ENCODE results near the gene NT5DC1. TPM values are rescaled to one million over a fixed set of nuclear protein-coding genes. Genes with fewer than 3 reads are reported as not detected.

NT5DC1 gene
- total RNA-seq, 2 experiments from 2014 or later = 29.5 to 32.9 TPM

DNA sequence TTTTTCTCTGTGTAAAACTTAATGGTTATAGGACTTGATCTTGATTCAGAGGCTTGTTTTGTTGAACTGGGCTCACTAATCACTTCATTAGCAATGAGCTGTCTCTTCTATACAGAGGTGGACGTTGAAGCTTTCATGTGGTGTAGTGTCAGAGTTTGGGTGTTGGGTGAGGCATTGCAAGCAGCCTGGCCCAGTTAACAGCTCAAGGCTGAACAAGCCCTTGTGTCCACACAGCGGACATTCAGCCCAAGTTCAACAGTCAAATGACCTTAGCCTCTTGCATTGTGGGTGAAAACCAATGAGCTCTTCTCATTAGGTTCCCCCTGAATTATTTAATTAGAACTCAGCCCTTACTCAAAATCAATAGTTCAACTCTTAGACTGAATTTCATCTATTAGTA, 12.7 kb downstream of the NT5DC1 start:
- peaks cover 20% of the 10 kb centered on the region for H3K36me3 Mint-ChIP-seq (ENCODE audit: low read depth)
- H3K27me3 Mint-ChIP-seq (ENCODE audit: low read depth) = no peaks in the 10 kb centered on the region
- no peak for ATAC-seq

DNA sequence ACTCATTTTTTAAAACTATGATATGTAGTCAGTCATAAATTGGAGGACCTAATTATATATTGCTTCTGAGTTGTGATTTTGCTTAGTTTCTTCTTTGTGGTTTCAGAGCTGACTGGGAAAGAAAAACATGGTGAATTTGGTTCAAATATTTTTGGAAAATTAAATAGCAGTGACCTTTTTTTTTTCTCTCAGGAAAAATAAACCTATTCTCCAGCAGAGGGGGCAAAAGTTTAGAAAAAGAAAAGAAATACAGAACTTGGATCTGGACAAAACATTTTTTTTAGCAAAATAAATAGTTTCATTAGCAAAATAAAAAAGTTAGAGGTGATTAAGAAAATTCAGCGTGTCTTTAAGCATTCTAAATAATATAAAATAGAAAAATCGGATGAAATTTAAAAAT, 15.1 kb downstream of the NT5DC1 start:
- ChIA-PET POLR2A (no interaction called here), CTCF (interaction anchor here (0.8 to 1.7 kb wide), 4 partner anchors 9 to 445 kb away, joined by 3 to 5 read pairs (median 4); partner anchors contain the start of gene NT5DC1)
- no peaks in the 10 kb centered on the region for H3K9me3 Mint-ChIP-seq (ENCODE audit: insufficient read depth)
- H3K4me3 Mint-ChIP-seq = no peak overlapping the region
- no peak overlapping the region for H3K27ac Mint-ChIP-seq
- ATAC-seq (no peak), DNase-seq (no peak)
- peaks cover 12% of the 10 kb centered on the region for H3K36me3 Mint-ChIP-seq (ENCODE audit: low read depth)
- peaks cover 3% of the 10 kb centered on the region for H3K4me1 Mint-ChIP-seq (ENCODE audit: low read depth)
- no peaks in the 10 kb centered on the region for H3K27me3 Mint-ChIP-seq (ENCODE audit: low read depth)

More for the DNA sequence above, 12.7 kb downstream of the NT5DC1 start:
- H3K4me3 Mint-ChIP-seq = no peak overlapping the region
- H3K27ac Mint-ChIP-seq = no peak overlapping the region
- H3K4me1 Mint-ChIP-seq (ENCODE audit: low read depth) = no peaks in the 10 kb centered on the region
- no peaks in the 10 kb centered on the region for H3K9me3 Mint-ChIP-seq (ENCODE audit: insufficient read depth)
- CTCF ChIA-PET = interaction anchor here (0.7 to 3.4 kb wide), 4 partner anchors 11 to 76 kb away, joined by 3 to 39 read pairs (median 12); partner anchors contain the start of gene NT5DC1
- no peak for DNase-seq
- POLR2A ChIA-PET = no interaction called here

GRCh38 chr6:116118608-116119007, 18.0 kb downstream of the NT5DC1 start:
- POLR2A ChIA-PET = no interaction called here
- CTCF ChIA-PET = no interaction called here
- ATAC-seq (no peak), DNase-seq (no peak)
- Mint-ChIP-seq H3K36me3 (ENCODE audit: low read depth) (peaks cover 5% of the 10 kb centered on the region), H3K4me1 (ENCODE audit: low read depth) (peaks cover 3% of the 10 kb centered on the region), H3K9me3 (ENCODE audit: insufficient read depth) (no peaks in the 10 kb centered on the region), H3K27ac (no peak overlapping the region), H3K4me3 (no peak overlapping the region), H3K27me3 (ENCODE audit: low read depth) (no peaks in the 10 kb centered on the region)

DNA sequence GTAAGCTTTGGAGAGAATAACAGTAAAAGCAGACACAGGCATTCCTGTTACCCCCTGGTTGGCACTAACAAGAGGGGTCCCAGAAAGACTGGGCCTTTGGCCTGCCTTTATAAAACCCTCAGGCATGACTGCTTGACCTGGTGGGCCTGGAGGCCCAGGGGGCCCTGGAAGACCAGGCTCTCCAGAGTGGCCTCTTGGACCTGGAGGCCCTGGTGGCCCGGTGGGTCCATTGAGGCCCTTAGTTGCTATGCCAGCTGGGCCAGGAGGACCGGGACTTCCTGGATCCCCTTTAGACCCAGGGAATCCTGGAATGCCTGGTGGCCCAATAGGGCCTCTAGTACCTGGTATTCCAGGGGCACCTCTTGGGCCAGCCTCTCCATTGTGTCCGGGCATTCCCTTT, 19.8 kb downstream of the NT5DC1 start:
- Mint-ChIP-seq H3K4me3 (no peak overlapping the region), H3K27me3 (ENCODE audit: low read depth) (no peaks in the 10 kb centered on the region), H3K4me1 (ENCODE audit: low read depth) (peaks cover 3% of the 10 kb centered on the region), H3K36me3 (ENCODE audit: low read depth) (peaks cover 5% of the 10 kb centered on the region), H3K9me3 (ENCODE audit: insufficient read depth) (no peaks in the 10 kb centered on the region), H3K27ac (no peak overlapping the region)
- ATAC-seq (no peak), DNase-seq (no peak)
- CTCF ChIA-PET = interaction anchor here (1.0 kb wide), 1 partner anchor 8 kb away, joined by 3 read pairs; no protein-coding TSS in a partner anchor
- POLR2A ChIA-PET = no interaction called here

- DNase-seq (no peak), ATAC-seq (no peak)
- H3K4me3 Mint-ChIP-seq = no peak within 1 kb of the TSS
- no peaks in the 10 kb centered on the region for H3K27me3 Mint-ChIP-seq (ENCODE audit: low read depth)
- H3K4me1 Mint-ChIP-seq (ENCODE audit: low read depth) = peaks cover 5% of the 10 kb centered on the region
- CTCF ChIA-PET = interaction anchor here (1.5 kb wide), 1 partner anchor 14 kb away, joined by 4 read pairs; no protein-coding TSS in a partner anchor
- H3K36me3 Mint-ChIP-seq (ENCODE audit: low read depth) = no peaks in the 10 kb centered on the region
- POLR2A ChIA-PET = no interaction called here
- H3K27ac Mint-ChIP-seq = no peak within 1 kb of the TSS
- H3K9me3 Mint-ChIP-seq (ENCODE audit: insufficient read depth) = no peaks in the 10 kb centered on the region
Measured at GRCh38 chr6:116126032-116126431, 25.4 kb downstream of the NT5DC1 start, which contains the start of gene COL10A1. Gene COL10A1, minus strand, starts transcription at chr6:116126132. Its CDS starts 640 bp downstream, at chr6:116125492.

- no peak for ATAC-seq
- ChIA-PET POLR2A (interaction anchor here (1.1 kb wide), 1 partner anchor 42 kb away, joined by 3 read pairs; no protein-coding TSS in a partner anchor), CTCF (interaction anchor here (1.8 kb wide), 1 partner anchor 16 kb away, joined by 4 read pairs; no protein-coding TSS in a partner anchor)
- Mint-ChIP-seq H3K27ac (no peak overlapping the region), H3K4me3 (no peak overlapping the region), H3K36me3 (ENCODE audit: low read depth) (peaks cover 2% of the 10 kb centered on the region), H3K9me3 (ENCODE audit: insufficient read depth) (no peaks in the 10 kb centered on the region), H3K4me1 (ENCODE audit: low read depth) (peaks cover 5% of the 10 kb centered on the region), H3K27me3 (ENCODE audit: low read depth) (no peaks in the 10 kb centered on the region)
- no peak for DNase-seq
Measured at GRCh38 chr6:116127771-116128493, 27.3 kb downstream of the NT5DC1 start.

DNA sequence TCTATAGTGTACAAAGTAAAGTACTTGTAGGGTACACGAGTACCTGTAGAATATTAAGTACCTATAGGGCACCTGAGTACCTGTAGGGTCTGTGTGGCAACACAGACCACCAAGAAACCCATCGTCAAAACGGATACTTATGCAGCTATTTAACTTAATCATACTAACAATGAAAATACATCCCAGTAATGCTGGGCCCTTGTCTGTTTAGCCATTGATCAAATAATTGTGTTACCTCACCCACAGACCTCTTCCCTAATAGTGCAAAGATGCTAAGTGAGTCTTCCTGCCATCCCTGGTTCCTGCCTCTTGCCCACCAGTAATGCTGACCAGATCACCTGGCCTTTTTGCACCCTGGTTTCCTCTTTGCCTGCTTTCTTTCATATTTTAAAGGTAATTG, 32.8 kb downstream of the NT5DC1 start:
- ChIA-PET POLR2A (no interaction called here), CTCF (interaction anchor here (1.0 to 4.7 kb wide), 2 partner anchors 21 to 32 kb away, joined by 3 to 20 read pairs; no protein-coding TSS in a partner anchor)
- peaks cover 11% of the 10 kb centered on the region for H3K36me3 Mint-ChIP-seq (ENCODE audit: low read depth)
- H3K4me1 Mint-ChIP-seq (ENCODE audit: low read depth) = peaks cover 15% of the 10 kb centered on the region
- H3K27me3 Mint-ChIP-seq (ENCODE audit: low read depth) = no peaks in the 10 kb centered on the region
- DNase-seq (no peak), ATAC-seq (no peak)
- H3K9me3 Mint-ChIP-seq (ENCODE audit: insufficient read depth) = no peaks in the 10 kb centered on the region
- H3K4me3 Mint-ChIP-seq = no peak overlapping the region
- H3K27ac Mint-ChIP-seq = no peak overlapping the region

DNA sequence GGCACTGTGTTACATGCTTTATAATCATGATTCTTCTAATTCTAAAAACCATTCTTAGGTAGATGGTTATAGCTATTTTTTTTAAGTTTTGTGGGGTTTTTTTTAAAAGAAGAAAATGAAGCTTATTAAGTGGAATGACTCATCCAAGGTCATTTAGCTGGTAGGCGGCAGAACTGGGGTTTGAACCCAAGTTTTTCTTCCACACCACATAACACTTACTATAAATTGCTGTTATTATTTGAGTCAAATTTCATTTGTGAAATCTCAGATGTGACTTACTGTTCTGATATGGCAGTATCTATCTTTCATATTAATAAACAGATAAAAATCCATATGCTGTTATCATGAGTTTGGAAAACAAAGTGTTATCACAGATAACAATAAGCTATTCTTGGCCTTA, 35.7 kb downstream of the NT5DC1 start:
- Mint-ChIP-seq H3K36me3 (ENCODE audit: low read depth) (peaks cover 11% of the 10 kb centered on the region), H3K27ac (no peak overlapping the region), H3K4me3 (no peak overlapping the region), H3K9me3 (ENCODE audit: insufficient read depth) (no peaks in the 10 kb centered on the region), H3K4me1 (ENCODE audit: low read depth) (peaks cover 15% of the 10 kb centered on the region), H3K27me3 (ENCODE audit: low read depth) (no peaks in the 10 kb centered on the region)
- ChIA-PET POLR2A (interaction anchor here (0.7 kb wide), 1 partner anchor 434 kb away, joined by 4 read pairs; no protein-coding TSS in a partner anchor), CTCF (interaction anchor here (1.9 kb wide), 1 partner anchor 24 kb away, joined by 10 read pairs; no protein-coding TSS in a partner anchor)
- DNase-seq = no peak
- no peak for ATAC-seq

DNA sequence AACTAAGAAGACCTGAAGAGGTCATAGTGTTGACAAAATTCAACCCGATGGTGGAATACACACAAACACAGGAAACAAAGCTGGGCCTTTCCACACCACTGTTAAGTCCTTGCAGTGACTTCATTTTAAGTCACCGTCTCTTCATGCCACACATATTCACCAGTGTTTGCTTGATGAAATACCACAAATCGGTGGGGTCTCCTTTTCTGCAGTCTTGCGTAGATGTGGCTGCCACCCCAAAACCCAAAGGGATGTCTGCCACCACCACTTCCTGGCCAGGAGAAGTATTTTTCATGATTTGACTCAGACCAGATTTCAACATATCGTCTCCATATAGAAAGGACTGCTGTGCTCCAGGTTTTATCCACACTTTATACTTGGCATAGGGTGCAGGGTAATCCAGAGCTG, 36.3 kb downstream of the NT5DC1 start:
- DNase-seq = peak; percentile 63

GRCh38 chr6:116139917-116140316, 39.3 kb downstream of the NT5DC1 start:
- no peak for ATAC-seq
- Mint-ChIP-seq H3K27ac (no peak overlapping the region), H3K36me3 (ENCODE audit: low read depth) (peaks cover 7% of the 10 kb centered on the region), H3K4me3 (no peak overlapping the region), H3K4me1 (ENCODE audit: low read depth) (peaks cover 20% of the 10 kb centered on the region), H3K27me3 (ENCODE audit: low read depth) (no peaks in the 10 kb centered on the region), H3K9me3 (ENCODE audit: insufficient read depth) (no peaks in the 10 kb centered on the region)
- CTCF ChIA-PET = no interaction called here
- DNase-seq = no peak
- POLR2A ChIA-PET = no interaction called here

More for the DNA sequence above, 36.3 kb downstream of the NT5DC1 start:
- peak; percentile 69 for ATAC-seq
- H3K4me3 Mint-ChIP-seq = no peak overlapping the region
- no peaks in the 10 kb centered on the region for H3K27me3 Mint-ChIP-seq (ENCODE audit: low read depth)
- H3K36me3 Mint-ChIP-seq (ENCODE audit: low read depth) = peaks cover 9% of the 10 kb centered on the region
- ChIA-PET POLR2A (no interaction called here), CTCF (interaction anchor here (1.9 kb wide), 1 partner anchor 25 kb away, joined by 10 read pairs; no protein-coding TSS in a partner anchor)
- H3K27ac Mint-ChIP-seq = peak overlapping the region; percentile 26
- no peaks in the 10 kb centered on the region for H3K9me3 Mint-ChIP-seq (ENCODE audit: insufficient read depth)
- H3K4me1 Mint-ChIP-seq (ENCODE audit: low read depth) = peaks cover 15% of the 10 kb centered on the region

GRCh38 chr6:116144605-116145004, 44.0 kb downstream of the NT5DC1 start:
- Mint-ChIP-seq H3K36me3 (ENCODE audit: low read depth) (no peaks in the 10 kb centered on the region), H3K9me3 (ENCODE audit: insufficient read depth) (no peaks in the 10 kb centered on the region), H3K4me1 (ENCODE audit: low read depth) (peaks cover 5% of the 10 kb centered on the region), H3K27me3 (ENCODE audit: low read depth) (no peaks in the 10 kb centered on the region), H3K27ac (no peak overlapping the region), H3K4me3 (no peak overlapping the region)
- ChIA-PET POLR2A (no interaction called here), CTCF (no interaction called here)
- no peak for ATAC-seq
- DNase-seq = no peak

Data from activated CD8-positive, alpha-beta T cell treated with anti-CD3 and anti-CD28 coated beads, Interleukin-2, amount 10 ng/mL, durations not matched to agents 7 days and 5 days (primary cell).